Astrocyte (in vitro differentiated cells and primary cell): ENCODE data around the gene DNAAF2.

Experiments
- EZH2 ChIP-seq: IDR thresholded peaks from 2 replicates; pipeline ENCODE4 v1.6.1; 2012; ENCODE audit warnings: mild to moderate bottlenecking, low read length, inconsistent platforms; ENCODE audit not compliant: insufficient read depth
- TF ChIP-seq, protein P1 (sequence below): IDR thresholded peaks from 2 replicates; pipeline ENCODE4 v1.5.1; 2011; ENCODE audit warnings: low read depth, mild to moderate bottlenecking, inconsistent platforms, low read length, moderate library complexity; ENCODE audit not compliant: insufficient read depth

DNA sequence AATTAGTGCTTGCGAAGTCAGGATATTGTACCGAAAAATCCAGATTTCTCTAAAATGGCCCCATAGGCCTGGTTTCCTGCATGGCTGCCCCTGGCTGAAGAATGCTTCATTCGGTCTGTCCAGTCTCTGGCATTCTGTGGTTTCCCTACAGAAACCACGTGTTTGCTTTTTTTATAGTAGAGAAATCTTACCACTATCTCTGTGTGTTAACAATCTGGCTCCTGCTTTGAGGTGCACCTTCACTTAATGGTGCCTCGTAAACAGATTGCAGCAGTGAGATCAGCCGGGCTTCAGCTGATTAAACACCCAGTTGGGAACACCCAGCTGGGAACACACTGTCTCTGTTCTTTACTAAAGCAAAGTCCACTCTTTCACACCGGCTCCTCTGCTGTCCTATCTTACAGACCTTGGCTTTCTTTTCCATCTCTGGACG lies 6.7 kb upstream of the DNAAF2 start:
- TF ChIP-seq, protein P1, sequence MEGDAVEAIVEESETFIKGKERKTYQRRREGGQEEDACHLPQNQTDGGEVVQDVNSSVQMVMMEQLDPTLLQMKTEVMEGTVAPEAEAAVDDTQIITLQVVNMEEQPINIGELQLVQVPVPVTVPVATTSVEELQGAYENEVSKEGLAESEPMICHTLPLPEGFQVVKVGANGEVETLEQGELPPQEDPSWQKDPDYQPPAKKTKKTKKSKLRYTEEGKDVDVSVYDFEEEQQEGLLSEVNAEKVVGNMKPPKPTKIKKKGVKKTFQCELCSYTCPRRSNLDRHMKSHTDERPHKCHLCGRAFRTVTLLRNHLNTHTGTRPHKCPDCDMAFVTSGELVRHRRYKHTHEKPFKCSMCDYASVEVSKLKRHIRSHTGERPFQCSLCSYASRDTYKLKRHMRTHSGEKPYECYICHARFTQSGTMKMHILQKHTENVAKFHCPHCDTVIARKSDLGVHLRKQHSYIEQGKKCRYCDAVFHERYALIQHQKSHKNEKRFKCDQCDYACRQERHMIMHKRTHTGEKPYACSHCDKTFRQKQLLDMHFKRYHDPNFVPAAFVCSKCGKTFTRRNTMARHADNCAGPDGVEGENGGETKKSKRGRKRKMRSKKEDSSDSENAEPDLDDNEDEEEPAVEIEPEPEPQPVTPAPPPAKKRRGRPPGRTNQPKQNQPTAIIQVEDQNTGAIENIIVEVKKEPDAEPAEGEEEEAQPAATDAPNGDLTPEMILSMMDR, result no peak
- no peak for TF ChIP-seq EZH2
